ENCODE measurements around the gene URB2. TPM values are rescaled to one million over a fixed set of nuclear protein-coding genes. Genes with fewer than 3 reads are reported as not detected.

Gene URB2
- total and polyA plus RNA-seq, 2 of the 13 experiments (the other 11 are each of a cell fraction or from before 2014, with no cell fraction given), result 4.0 to 17.6 TPM

DNA sequence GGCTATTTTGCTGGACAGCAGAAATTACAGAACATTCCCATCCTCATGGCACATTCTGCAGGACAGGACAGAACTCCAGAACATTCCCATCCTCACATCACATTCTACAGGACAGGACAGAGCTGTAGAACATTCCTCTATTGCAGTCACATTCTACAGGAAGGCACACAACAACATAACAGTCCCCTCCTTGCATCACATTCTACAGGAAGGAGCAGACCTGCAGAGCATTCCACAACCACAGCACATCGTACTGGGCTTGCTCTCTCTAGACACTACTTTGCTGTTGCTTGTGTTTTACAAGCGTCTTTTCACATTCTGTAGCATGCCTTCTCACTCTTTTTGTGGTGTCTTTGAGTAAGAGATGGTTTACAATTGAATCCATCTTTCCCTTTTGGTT is 40.7 kb upstream of the URB2 start:
- no peaks in the 10 kb centered on the region for H3K9me3 ChIP-seq (ENCODE audit: low read length)
- no peaks in the 10 kb centered on the region; a peak in 1 of 5 replicates for H3K27me3 ChIP-seq (ENCODE audit: control insufficient read depth in 1 of 2, insufficient read depth in 2 of 2, low read length in 2 of 2)
- ChIA-PET CTCF (ENCODE audit: low intra/inter-chr PET ratio, low total read pairs) (no interaction called here), POLR2A (no interaction called here)
- H3K4me3 ChIP-seq (replicated peaks in 1 of 3; ENCODE audit: insufficient read depth in 1 of 3, low read depth in 2 of 3, low read length in 3 of 3), result no peak overlapping the region
- H2AFZ ChIP-seq (ENCODE audit: low read length), result no peak overlapping the region
- no peak overlapping the region for H3K9ac ChIP-seq (ENCODE audit: insufficient read depth, low read depth, low read length)
- no peaks in the 10 kb centered on the region for H3K79me2 ChIP-seq (ENCODE audit: insufficient read depth, low read length)
- no peak overlapping the region for H3K4me2 ChIP-seq (ENCODE audit: low read depth, low read length)
- no TSS peak for BruUV-seq (replicated peaks)
- peaks cover 16% of the 10 kb centered on the region for H3K4me1 ChIP-seq (ENCODE audit: insufficient read depth, low read length)
- H4K20me1 ChIP-seq (ENCODE audit: insufficient read depth, low read length), result no peaks in the 10 kb centered on the region
- TF ChIP-seq, protein P1, sequence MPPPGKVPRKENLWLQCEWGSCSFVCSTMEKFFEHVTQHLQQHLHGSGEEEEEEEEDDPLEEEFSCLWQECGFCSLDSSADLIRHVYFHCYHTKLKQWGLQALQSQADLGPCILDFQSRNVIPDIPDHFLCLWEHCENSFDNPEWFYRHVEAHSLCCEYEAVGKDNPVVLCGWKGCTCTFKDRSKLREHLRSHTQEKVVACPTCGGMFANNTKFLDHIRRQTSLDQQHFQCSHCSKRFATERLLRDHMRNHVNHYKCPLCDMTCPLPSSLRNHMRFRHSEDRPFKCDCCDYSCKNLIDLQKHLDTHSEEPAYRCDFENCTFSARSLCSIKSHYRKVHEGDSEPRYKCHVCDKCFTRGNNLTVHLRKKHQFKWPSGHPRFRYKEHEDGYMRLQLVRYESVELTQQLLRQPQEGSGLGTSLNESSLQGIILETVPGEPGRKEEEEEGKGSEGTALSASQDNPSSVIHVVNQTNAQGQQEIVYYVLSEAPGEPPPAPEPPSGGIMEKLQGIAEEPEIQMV (CRISPR knock-in tag; IDR thresholded peaks at IDR 0.05; ENCODE audit: low read depth), result no peak
- peak; percentile 34; the same call in 1 of the 2 replicates for TF ChIP-seq CEBPB (IDR thresholded peaks at IDR 0.05; ENCODE audit: borderline replicate concordance, low read depth, low read length)
- FAIRE-seq, result no peak
- H3K27ac ChIP-seq (ENCODE audit: extremely low read length, insufficient read depth, low read length), result no peak overlapping the region
- DNase-seq (ENCODE audit: low spot score), result no peak
- 14% methylated on average over 2 of the region's 2 CpGs for WGBS (ENCODE audit: low lambda C conversion rate)
- H3K36me3 ChIP-seq (replicated peaks in 1 of 2; ENCODE audit: control insufficient read depth in 1 of 2, insufficient read depth in 2 of 2, low read length in 2 of 2), result no peaks in the 10 kb centered on the region
- intact Hi-C loops (cut with micrococcal nuclease; ENCODE audit: unreplicated experiment), result no loop called here
- in situ Hi-C loops (cut with HindIII; ENCODE audit: extremely low pct_ligation_motif_present, low pct_unique_long_range_greater_than_20kb), result no loop called here
- ATAC-seq, result peak; percentile 54

DNA sequence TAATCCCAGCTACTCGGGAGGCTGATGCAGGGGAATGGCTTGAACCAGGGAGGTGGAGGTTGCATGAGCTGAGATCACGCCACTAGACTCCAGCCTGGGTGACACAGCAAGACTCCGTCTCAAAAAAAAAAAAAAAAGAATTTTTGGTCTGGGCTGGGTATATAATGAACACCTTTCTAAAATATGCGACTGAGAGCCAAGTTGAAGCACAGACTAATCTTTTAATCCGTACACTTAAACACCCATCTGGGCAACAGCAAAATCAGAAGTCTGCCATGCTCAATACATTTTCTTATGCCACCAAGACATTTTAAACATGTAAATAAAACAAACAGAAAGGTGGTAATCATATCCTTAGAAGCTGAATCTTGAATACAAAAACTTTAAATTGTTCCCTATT is 35.9 kb upstream of the URB2 start:
- Histone ChIP-seq H3K9me3 (ENCODE audit: low read length) (no peaks in the 10 kb centered on the region), H4K20me1 (ENCODE audit: insufficient read depth, low read length) (no peaks in the 10 kb centered on the region), H3K36me3 (replicated peaks in 1 of 2; ENCODE audit: control insufficient read depth in 1 of 2, insufficient read depth in 2 of 2, low read length in 2 of 2) (peaks cover 3 to 14% of the 10 kb centered on the region in 2 experiments; a peak in 4 of 5 replicates), H3K4me2 (ENCODE audit: low read depth, low read length) (no peak overlapping the region), H3K9ac (ENCODE audit: insufficient read depth, low read depth, low read length) (no peak overlapping the region), H3K27ac (ENCODE audit: extremely low read length, insufficient read depth, low read length) (no peak overlapping the region), H3K79me2 (ENCODE audit: insufficient read depth, low read length) (no peaks in the 10 kb centered on the region), H3K27me3 (ENCODE audit: control insufficient read depth in 1 of 2, insufficient read depth in 2 of 2, low read length in 2 of 2) (no peaks in the 10 kb centered on the region; a peak in 1 of 5 replicates), H3K4me1 (ENCODE audit: insufficient read depth, low read length) (no peaks in the 10 kb centered on the region), H3K4me3 (replicated peaks in 1 of 3; ENCODE audit: insufficient read depth in 1 of 3, low read depth in 2 of 3, low read length in 3 of 3) (no peak overlapping the region), H2AFZ (ENCODE audit: low read length) (no peak overlapping the region)
- ATAC-seq (no peak), FAIRE-seq (no peak), DNase-seq (ENCODE audit: low spot score) (no peak)
- POLR2A ChIA-PET, result no interaction called here
- TF ChIP-seq ZNF788 (CRISPR knock-in tag; IDR thresholded peaks at IDR 0.05; ENCODE audit: borderline replicate concordance), result no peak
- no peak for TF ChIP-seq ZNF713 (CRISPR knock-in tag; IDR thresholded peaks at IDR 0.05)
- no peak for TF ChIP-seq HHEX (CRISPR knock-in tag; IDR thresholded peaks at IDR 0.05)
- BruUV-seq (replicated peaks), result no TSS peak
- WGBS (ENCODE audit: low lambda C conversion rate), result 89% methylated on average over 5 of the region's 5 CpGs
- CTCF ChIA-PET (ENCODE audit: low intra/inter-chr PET ratio, low total read pairs), result no interaction called here
- in situ Hi-C loops (cut with HindIII; ENCODE audit: extremely low pct_ligation_motif_present, low pct_unique_long_range_greater_than_20kb), result no loop called here
- intact Hi-C loops (cut with micrococcal nuclease; ENCODE audit: unreplicated experiment), result no loop called here
